GM21619 (cell line): ENCODE data around the gene URI1.
"Not testable (repeated sequence)": the region's sequence is repeated elsewhere in the genome, so short reads cannot be mapped to it uniquely, and the experiment has no call there.

Source experiments
- ATAC-seq: cut with Tn5 transposase; IDR thresholded peaks from one replicate; pipeline ENCODE4 v1.9.1; 2021; ENCODE audit not compliant: unreplicated experiment

The URI1 gene

DNA sequence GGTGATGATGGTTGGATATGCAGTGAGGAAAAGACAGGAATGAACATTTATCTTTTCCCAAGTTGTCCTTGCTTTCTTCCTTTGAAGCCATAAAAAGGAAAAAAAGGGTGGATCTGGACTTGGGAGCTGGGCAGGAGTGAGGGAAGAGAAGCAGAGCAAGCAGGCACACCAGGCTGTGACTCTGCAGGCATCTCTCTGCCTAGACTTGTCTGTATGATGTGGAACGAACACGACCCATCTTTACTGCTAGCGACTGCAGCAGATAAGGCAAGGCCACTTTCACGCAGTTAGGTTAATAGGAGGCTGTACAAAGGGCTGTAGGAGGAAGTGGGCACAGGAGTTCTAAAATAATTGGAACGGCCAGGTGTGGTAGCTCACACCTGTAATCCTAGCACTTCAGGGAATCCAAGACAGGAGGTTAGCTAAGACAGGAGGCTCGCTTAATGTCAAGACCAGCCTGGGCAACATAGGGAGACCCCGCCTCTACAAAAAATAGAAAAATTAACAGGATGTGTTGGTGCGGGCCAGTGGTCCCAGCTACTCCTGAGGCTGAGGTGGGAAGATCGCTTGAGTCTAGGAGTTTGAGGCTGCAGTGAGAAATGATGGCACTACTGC, 961 bp upstream of the URI1 start:
- no peak for ATAC-seq

DNA sequence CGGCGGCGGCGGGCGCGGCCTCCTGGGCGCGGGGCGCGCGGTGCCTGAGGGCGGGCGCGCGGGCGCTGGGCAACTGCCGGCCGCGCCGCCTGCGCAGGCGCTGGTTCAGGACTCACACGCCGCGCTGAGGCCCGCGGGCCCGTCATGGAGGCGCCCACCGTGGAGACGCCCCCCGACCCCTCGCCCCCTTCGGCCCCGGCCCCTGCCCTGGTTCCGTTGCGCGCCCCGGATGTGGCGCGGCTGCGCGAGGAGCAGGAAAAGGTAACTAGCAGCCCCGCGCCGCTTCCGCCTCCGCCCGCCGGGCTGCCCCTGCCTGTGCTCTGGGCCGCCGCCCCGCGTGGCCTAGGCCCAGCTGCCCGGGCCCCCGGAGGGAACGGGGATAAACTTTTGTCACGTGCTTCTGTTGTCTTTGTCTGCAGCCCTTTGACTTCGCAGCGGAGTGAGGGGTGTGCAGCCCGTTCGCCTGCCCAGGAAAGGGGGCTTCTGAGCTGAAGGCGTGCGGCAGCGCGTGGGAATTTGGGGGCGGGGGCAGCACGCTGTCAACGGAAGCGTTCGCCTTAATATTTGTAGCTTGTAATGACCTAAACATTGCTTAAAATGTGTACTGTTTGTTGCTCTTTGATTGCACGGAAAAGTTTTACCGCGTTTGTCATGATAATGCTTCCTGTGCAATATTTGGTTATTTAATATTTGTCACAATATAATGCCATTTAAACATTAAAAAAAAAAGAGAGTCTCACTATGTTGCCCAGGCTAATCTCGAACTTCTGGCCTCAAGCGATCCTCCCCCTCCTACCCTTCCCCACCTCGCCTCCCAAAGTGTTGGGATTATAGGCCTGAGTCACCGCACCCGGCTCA, 594 bp downstream of the URI1 start:
- peak; percentile 70 for ATAC-seq

DNA sequence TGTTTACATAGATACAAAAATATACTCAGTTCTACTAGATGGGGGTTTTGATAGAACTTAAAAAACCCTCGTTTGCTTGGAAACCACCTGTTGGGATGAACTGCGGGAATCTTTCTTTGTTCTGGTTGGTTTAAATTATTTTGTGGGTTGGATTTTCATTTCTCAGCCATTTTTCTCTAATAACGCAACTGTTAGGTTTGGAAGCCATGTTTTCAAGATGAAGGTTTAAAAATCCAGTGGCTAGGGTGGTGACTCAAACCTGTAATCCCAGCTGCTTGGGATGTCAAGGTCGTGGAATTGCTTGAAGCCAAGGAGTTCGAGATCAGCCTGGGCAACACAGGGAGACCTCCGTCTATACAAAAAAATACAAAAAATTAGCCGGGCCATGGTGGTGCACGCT, 1.6 kb downstream of the URI1 start:
- no peak for ATAC-seq

DNA sequence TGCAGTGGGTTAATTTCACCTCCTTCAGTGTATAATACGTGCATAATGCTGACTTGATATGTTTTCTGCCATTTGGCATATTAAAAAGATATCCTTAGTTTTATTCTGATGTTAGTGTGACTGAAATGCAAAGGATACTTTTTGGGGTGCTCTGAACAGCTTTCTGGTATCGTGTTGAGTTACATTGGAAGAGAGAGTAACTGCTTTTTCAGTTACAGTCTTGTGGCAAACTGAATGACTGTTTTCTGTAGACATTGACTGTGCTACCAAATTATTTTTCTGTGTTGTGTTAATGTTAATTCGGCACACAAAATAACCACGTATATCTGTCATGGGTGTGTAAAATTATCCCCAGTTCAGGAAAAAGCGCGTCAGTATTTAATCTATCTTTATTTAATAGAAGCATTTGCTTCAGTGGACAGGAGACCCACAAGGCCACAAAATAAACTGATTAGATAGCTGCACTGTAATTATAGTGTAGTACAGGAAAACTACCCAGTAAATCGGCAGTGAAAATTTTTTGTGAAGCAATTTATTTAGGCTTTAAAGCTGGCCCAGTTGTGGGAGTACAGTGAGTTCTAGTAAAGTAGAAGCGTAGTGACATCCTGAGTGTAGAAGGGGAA, 2.5 kb downstream of the URI1 start:
- ATAC-seq, result no peak

DNA sequence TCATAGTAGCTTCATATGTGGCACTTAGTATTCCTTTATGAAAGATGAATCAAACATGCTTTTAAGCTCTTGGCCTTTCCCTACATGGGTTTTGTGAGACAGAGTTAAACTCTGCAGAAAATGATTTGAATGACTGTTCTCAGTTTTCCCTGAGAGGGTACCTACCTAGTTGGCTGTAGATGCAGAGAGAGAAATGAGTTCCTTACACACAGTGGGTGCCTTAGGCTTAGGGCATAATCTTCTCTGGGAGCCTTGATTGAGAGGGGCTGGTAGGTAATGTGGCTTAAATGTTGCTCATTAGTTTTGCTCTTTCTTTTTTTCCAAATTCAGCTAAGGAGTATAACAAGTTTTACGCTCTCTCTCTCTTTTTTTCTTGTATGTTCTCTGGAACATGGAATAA, 3.0 kb downstream of the URI1 start:
- no peak for ATAC-seq

DNA sequence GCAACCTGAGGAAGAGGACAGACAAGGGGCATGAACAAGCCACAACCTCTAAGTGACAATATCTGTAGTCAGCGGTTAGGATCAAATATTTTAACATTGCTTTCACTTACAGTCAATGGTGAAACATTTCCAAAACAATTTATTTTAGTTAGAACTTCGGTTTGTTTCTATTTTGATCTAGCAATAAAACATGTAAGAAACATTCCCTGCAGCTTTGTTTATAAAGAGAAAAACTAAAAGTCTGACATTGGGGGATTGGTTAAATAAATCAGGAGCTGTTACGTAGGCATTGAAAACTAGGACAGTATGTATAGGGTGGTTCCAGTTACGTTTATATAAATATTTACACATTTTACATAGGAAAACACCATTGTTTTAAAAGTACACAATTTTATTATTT, 3.4 kb downstream of the URI1 start:
- no peak for ATAC-seq

DNA sequence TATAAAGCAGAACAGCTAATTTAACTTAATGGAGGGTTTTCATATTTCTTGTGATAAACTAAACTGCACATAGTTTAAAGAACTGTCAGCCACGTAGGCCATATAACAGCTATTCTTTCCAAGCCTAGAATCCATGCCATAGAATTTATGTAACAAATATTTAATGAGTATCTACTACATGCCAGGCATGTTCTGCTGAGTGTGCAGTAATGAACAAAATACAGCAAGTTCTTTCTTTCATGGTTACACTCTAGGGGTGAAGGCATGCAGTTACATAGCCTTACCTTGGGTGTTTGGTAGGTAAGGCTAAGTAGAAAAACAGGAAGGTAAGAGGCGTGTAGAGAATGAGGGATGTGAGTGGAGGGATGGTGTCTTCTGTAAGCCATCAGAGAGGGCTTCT, 4.6 kb downstream of the URI1 start:
- no peak for ATAC-seq

DNA sequence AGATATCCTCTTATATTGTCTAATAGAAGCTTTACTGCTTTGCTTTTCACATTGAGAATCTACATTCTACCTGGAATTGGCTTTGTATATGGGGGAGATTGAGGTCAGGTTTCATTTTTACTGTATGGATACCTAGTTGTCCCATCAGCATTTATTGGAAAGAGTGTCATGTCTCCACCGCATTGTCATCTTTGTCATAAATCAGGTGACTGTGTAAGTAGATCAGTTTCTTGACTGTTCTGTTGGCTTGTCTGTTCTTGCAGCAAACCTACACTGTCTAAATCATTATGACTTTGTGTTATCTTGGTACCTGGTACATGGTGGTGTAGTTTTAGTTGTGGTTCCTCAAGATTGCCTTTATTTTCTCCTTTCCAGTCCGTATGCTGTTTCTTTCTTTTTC, 5.8 kb downstream of the URI1 start:
- no peak for ATAC-seq

DNA sequence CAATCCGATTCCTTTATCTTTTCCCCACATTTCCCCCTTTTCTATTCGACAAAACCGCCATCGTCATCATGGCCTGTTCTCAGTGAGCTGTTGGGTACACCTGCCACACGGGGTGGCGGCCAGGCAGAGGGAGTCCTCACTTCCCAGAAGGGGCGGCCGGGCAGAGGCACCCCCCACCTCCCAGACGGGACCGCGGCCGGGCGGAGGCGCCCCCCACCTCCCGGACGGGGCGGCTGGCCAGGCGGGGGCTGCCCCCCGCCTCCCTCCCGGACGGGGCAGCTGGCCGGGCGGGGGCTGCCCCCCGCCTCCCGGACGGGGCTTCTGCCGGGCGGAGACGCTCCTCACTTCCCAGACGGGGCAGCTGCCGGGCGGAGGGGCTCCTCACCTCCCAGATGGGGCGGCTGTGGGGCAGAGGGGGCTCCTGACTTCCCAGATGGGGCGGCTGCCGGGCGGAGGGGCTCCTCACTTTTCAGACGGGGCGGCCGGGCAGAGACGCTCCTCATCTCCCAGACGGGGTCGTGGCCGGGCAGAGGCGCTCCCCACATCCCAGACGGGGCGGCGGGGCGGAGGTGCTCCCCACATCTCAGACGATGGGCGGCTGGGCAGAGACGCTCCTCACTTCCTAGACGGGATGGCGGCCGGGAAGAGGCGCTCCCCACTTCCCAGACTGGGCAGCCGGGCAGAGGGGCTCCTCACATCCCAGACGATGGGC, 6.9 kb downstream of the URI1 start:
- not testable (repeated sequence) for ATAC-seq

DNA sequence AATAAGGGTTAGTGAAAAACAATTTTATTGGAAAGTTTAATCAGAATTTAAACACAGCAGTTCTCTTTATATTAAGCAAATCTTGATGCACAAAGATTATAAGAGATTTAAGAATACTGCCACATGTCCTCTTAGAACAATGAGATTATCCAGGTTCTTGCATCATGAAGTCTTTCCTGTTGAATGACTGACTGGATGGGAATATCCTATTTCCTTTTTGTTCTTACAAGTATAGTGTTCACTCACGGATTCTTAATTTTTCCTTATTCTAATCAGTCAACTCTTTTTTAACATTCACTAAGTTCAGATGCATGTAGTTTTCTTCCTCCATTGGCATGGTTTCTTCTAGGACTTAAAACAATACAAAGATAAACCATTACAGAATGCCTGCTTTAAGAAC, 10.1 kb downstream of the URI1 start:
- no peak for ATAC-seq

DNA sequence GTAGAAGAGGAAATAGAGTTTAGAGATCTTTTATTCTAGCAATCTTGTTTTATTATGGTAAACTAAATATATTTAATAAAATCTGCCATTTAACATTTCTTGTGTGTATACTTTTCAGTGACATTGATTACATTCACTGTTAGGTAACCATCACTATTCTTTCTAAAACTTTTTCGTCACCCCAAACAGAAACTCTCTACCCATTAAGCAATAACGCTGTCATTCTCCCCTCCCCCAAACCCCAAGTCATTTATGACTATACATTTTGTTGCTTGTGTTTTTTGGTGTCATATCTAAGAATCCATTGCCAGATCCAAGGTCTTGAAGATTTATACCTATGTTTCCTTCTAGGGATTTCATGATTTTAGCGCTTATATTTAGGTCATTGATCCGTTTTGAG, 10.6 kb downstream of the URI1 start:
- ATAC-seq, result no peak

DNA sequence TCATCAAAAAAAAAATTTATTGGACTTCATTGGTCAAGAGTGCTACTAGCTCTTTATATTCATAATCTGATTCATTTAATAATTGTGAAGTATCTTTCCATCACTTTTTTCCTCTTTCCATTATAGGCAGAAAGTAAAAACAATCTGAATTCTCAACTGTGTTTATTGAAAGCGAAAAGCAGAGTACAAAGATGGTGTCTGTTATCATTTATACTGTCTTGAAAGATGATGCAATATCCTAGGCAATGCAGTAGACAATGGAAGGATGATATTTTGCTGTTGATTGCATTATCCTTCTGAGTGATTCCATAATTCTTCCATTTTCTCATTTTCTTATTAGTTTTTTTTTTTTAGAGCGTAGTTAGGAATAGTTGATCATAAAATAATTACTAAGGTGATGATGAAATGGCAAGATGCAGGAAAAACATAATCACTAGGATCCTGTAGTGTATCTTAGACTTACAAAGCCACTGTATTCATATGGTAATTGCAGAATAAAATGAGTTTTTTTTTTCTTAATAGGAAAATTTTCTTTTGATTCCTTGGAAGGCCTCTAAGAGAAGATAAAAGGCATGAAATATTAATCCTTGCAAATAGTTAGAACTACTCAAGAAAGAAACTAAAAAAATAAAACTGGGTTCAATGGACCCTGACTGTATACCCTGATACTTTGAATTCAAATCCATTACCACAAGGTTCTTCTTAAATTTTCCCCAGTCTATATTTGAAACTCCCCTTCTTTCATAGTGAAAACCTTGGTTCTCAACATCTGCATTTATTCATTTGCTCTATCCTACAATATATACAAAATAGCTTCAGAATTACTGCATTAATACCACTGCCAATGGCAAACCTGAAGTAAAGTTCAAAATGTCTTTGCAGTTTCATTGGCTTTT, 11.6 kb downstream of the URI1 start:
- no peak for ATAC-seq

DNA sequence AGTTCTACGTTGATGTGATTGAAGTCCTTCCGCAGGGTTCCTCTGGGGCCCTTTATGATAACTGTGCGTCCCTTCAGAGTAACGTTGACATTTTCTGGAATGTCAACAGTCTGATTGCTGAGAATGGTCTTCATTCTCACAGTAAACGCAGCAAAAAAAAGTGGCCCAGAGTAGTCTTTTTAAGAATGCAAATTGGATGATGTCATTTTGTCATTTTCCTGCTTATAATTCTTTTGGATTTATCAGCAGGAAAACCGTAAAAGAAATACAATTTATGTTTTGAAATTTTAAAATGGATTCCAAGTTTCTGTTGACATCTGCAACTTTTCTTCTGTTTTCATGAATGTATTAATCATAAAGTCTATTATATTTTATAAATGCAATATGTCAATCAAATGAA, 14.8 kb downstream of the URI1 start:
- ATAC-seq, result no peak

DNA sequence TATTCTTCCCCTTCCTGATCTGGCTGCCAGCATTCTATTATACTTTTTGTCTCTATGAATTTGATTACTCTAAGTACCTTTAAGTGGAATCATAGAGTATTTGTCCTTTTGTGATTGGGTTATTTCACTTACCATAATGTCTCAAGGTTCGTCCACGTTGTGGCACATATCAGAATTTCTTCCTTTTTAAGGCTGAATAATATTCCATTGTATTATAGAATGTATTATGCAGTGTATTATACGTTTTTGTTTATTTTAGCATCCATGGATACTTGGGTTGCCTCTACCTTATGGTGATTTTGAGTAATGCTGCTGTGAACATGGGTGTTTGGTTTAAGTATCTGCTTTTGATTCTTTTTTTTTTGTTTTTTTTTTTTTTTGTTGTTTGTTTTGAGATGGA, 19.3 kb downstream of the URI1 start:
- ATAC-seq, result no peak

DNA sequence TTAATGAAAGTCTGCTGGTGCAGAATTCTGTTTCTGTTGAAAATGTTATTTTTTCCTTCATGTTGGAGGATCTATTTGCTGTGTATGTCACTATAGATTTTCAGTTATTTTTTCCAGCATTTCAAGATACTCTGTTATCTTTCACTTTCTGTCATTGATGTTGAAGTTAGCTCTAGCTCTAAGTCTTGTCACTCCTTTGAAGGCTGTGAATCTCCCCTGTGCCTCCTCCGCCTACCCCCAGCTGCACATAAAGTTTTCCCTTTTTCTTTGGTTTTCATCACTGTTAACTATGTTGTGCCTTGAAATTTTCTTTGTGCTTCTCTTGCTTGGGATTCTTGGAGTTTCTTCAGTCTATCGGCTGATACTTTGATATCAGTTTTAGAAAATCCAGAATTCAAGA, 20.8 kb downstream of the URI1 start:
- no peak for ATAC-seq

DNA sequence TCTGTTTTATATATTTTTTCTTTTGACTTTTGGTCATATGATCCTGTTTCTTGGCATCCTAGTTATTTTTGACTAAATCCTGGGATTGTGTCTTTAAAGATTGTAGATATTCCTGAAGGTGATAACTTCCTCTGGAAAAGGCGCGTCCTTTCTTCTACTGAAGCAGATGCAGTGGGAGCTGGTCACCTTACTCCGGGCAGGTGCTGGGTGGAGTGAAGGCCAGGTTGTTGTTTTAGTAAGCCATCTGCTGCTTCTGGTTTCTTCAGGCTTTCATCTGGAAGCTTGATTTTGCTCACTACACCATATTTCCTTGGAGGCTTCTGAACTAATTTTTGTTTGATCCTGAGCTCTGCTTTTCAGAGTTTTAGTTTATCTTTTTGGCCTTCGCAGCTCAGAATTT, 21.5 kb downstream of the URI1 start:
- no peak for ATAC-seq

DNA sequence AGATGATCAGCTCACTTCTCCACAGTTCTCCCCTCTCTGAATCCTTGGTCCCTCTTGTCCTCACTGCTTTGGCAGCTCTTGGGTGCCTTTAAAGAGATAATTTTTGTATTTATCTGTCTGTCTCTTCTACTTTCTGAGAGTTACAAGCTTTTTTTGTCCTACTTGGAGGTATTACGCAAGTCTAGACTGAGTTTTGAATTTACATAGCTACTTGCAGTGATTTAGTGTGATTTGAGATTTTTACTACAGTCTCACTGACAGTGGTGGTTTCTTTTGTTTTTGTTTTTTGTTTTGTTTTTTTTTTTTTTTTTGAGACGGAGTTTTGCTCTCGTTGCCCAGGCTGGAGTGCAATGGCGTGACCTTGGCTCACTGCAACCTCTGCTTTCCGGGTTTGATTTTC, 22.1 kb downstream of the URI1 start:
- no peak for ATAC-seq

DNA sequence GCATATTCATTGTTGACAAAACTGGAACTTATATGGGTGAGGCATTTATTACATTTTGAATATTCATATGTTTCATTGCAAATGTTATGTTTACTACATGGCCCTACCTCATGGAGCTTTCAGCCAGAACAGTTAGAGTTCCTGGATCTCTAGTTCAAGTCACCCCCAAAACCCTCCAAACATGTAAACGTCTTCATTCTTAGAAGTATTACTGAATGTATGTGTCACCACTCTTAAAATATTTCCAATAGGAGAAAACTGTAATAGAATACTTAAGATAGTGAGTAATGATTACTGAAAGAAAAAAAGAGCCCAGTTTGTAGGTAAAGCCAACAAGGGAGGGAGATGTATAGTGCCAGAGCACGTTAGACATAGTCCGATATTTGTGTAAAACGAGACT, 23.5 kb downstream of the URI1 start:
- no peak for ATAC-seq

DNA sequence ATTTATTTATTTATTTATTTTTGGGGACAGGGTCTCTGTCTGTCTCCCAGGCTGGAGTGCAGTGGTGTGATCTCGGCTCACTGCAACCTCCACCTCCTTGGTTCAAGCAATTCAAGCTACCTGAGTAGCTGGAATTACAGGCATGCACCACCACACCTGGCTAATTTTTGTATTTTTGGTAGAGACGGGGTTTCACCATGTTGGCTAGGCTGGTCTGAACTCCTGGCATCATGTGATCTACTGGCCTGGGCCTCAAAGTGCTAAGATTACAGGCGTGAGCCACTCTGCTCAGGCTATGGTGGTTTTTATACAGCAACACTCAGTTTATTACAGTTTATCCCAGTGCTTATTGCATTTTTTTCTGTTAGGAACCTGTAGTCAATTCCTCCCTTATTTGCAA, 24.1 kb downstream of the URI1 start:
- not testable (repeated sequence) for ATAC-seq

DNA sequence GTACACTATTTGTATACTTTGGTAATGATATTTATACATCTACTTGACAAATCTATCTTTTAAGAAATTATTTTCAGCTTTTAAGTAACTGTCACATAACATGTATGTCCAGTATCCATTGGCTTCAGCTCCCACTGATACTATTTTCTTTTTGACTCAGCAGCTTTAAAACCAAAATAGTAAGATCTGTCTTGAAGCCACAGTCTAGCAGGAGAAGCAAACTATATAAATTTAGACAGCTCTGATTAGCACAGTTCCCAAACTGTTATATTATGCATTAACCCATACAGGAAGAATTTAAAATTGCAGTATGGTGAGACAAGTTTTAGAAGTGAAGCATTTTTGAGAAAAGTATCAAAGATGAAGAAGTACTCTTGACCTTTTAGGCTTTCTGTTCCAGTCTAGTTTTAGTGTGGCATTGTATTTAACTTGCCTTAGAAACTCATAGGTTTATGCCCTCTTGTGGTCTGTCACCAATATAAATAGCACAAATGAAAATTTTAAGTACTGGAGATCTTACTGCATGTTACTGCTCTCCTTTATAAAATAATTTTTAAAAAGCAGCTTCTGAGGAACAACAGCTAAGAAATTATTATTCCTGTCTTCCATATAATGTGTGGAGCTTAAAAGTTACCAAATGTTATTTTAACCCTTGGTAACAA, 24.7 kb downstream of the URI1 start:
- peak; percentile 47 for ATAC-seq
